ENCODE results near the gene IFT20.

The IFT20 gene

GRCh38 chr17:28379814-28380801 lies 44.8 kb upstream of the IFT20 start (continued):
- no peak for TF ChIP-seq ZNF837 (tag by site-specific recombination; IDR thresholded peaks at IDR 0.05)
- TF ChIP-seq ZNF76 (tag by site-specific recombination; IDR thresholded peaks at IDR 0.05; ENCODE audit: borderline replicate concordance, low read depth): no peak
- no peak for TF ChIP-seq ZNF585B (tag by site-specific recombination; IDR thresholded peaks at IDR 0.05)
- no peak for TF ChIP-seq ZNF626 (tag by site-specific recombination; IDR thresholded peaks at IDR 0.05)

- no peaks in the 10 kb centered on the region for H3K9me3 ChIP-seq (ENCODE audit: control insufficient read depth, insufficient read depth, low read depth, low read length)
- CTCF ChIA-PET: interaction anchor here (0.7 kb wide), 1 partner anchor 44 kb away, joined by 4 read pairs; no protein-coding TSS in a partner anchor
- POLR2A ChIA-PET: interaction anchor here (7.1 kb wide), 1 partner anchor 15 kb away, joined by 66 read pairs; the partner anchor contains the start of gene POLDIP2
- H3K36me3 ChIP-seq (ENCODE audit: control insufficient read depth in 2 of 2, insufficient read depth in 1 of 2, low read length in 2 of 2): no peaks in the 10 kb centered on the region; a peak in 1 of 3 replicates
- peaks cover 13% of the 10 kb centered on the region for H3K4me1 ChIP-seq (ENCODE audit: control insufficient read depth, insufficient read depth, low read length)
- H3K27ac ChIP-seq (ENCODE audit: extremely low read depth, low read depth, low read length): no peak overlapping the region
- 0 out of 2 replicates have a peak overlapping the region, but pooled peaks have one; percentile 50 for H3K4me3 ChIP-seq (ENCODE audit: low read depth, low read length)
- TF ChIP-seq ZNF114 (tag by site-specific recombination; IDR thresholded peaks at IDR 0.05): no peak
- TF ChIP-seq ZNF366 (tag by site-specific recombination; conservative IDR thresholded peaks at IDR 0.05): 0 out of 2 replicates have a peak, but pooled peaks have one; percentile 42
- peak; percentile 51; the same call in 1 of the 2 replicates for TF ChIP-seq KLF17 (tag by site-specific recombination; IDR thresholded peaks at IDR 0.05)
- peak; percentile 24; the same call in 1 of the 2 replicates for TF ChIP-seq ZNF398 (tag by site-specific recombination; IDR thresholded peaks at IDR 0.05)
These were observed 37.6 kb upstream of the IFT20 start for GRCh38 chr17:28372945-28373274.

GRCh38 chr17:28372203-28372944 lies 37.1 kb upstream of the IFT20 start:
- H3K9me3 ChIP-seq (ENCODE audit: control insufficient read depth, insufficient read depth, low read depth, low read length): no peaks in the 10 kb centered on the region
- POLR2A ChIA-PET: interaction anchor here (1.5 to 7.1 kb wide), 3 partner anchors 8 to 33 kb away, joined by 6 to 66 read pairs (median 9); partner anchors contain the start of genes POLDIP2 and SLC46A1
- H3K27ac ChIP-seq (ENCODE audit: extremely low read depth, low read depth, low read length): peak overlapping the region; percentile 87
- TF ChIP-seq ZNF580 (tag by site-specific recombination; IDR thresholded peaks at IDR 0.05): no peak
- TF ChIP-seq ZNF302 (tag by site-specific recombination; IDR thresholded peaks at IDR 0.05; ENCODE audit: low read depth): no peak
- TF ChIP-seq ZBTB44 (tag by site-specific recombination; IDR thresholded peaks at IDR 0.05): 0 out of 2 replicates have a peak, but pooled peaks have one; percentile 20
- no peak for TF ChIP-seq ZSCAN30 (tag by site-specific recombination; IDR thresholded peaks at IDR 0.05)
- no peak for TF ChIP-seq ZBTB7A (tag by site-specific recombination; IDR thresholded peaks at IDR 0.05; ENCODE audit: low read depth)
- no peak for TF ChIP-seq ZNF624 (tag by site-specific recombination; IDR thresholded peaks at IDR 0.05)
- peak; percentile 25; the same call in 1 of the 2 replicates for TF ChIP-seq ZSCAN5A (tag by site-specific recombination; IDR thresholded peaks at IDR 0.05)
- TF ChIP-seq ZNF140 (tag by site-specific recombination; IDR thresholded peaks at IDR 0.05): no peak
- TF ChIP-seq CTCF (tag by site-specific recombination; IDR thresholded peaks at IDR 0.05): peak; percentile 52
- TF ChIP-seq ZBTB6 (tag by site-specific recombination; IDR thresholded peaks at IDR 0.05): no peak
- TF ChIP-seq KLF7 (tag by site-specific recombination; IDR thresholded peaks at IDR 0.05; ENCODE audit: borderline replicate concordance): 0 out of 2 replicates have a peak, but pooled peaks have one; percentile 9

More at GRCh38 chr17:28372203-28372944, 37.1 kb upstream of the IFT20 start:
- H3K4me1 ChIP-seq (ENCODE audit: control insufficient read depth, insufficient read depth, low read length): peaks cover 13% of the 10 kb centered on the region
- CTCF ChIA-PET: interaction anchor here (1.5 kb wide), 1 partner anchor 45 kb away, joined by 11 read pairs; no protein-coding TSS in a partner anchor
- H3K36me3 ChIP-seq (ENCODE audit: control insufficient read depth in 2 of 2, insufficient read depth in 1 of 2, low read length in 2 of 2): no peaks in the 10 kb centered on the region; a peak in 1 of 3 replicates
- H3K4me3 ChIP-seq (ENCODE audit: low read depth, low read length): peak overlapping the region; percentile 50

Data from HEK293 (cell line).